ENCODE measurements around the gene SHANK2.

Gene SHANK2

DNA sequence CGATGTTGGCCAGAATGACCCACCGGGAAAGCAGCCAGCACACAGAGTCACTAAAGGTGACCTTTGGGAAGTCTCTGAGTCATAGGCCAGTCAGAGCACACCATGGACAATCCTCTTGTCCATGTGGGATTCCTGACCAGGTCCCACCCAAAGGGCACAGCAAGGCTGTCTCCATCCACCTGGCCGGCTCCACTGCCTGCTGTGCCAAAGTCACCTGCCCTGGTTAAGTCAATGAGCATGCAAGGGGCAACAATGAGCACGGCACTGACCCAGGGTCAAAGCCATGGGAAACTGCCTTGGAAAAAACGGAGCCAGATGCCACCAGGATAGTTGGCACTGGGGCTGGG, 49.8 kb downstream of the SHANK2 start:
- ChIA-PET POLR2A (no interaction called here), CTCF (no interaction called here)
- TF ChIP-seq, protein P1, sequence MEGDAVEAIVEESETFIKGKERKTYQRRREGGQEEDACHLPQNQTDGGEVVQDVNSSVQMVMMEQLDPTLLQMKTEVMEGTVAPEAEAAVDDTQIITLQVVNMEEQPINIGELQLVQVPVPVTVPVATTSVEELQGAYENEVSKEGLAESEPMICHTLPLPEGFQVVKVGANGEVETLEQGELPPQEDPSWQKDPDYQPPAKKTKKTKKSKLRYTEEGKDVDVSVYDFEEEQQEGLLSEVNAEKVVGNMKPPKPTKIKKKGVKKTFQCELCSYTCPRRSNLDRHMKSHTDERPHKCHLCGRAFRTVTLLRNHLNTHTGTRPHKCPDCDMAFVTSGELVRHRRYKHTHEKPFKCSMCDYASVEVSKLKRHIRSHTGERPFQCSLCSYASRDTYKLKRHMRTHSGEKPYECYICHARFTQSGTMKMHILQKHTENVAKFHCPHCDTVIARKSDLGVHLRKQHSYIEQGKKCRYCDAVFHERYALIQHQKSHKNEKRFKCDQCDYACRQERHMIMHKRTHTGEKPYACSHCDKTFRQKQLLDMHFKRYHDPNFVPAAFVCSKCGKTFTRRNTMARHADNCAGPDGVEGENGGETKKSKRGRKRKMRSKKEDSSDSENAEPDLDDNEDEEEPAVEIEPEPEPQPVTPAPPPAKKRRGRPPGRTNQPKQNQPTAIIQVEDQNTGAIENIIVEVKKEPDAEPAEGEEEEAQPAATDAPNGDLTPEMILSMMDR (IDR thresholded peaks at IDR 0.05; ENCODE audit: control extremely low read depth, extremely low read depth, low read depth, missing control alignments) = no peak
- DNase-seq (ENCODE audit: extremely low spot score) = no peak

All from GM10248 (cell line).